Suprapubic skin (tissue), 4 donors: ENCODE data around the gene RAPH1. TPM values are rescaled to one million over a fixed set of nuclear protein-coding genes. Genes with fewer than 3 reads are reported as not detected.

ENCODE experiments used
- DNase-seq, 2 donors: peaks; one replicate each; pipeline ENCODE4 v3.0.0-alpha.2; 2019; ENCODE audit warnings: low spot score in 2 of 2
- H3K27ac ChIP-seq: fragments of 200-600 bp; sonication (generic); one replicate; pipeline ENCODE4 v1.5.1; 2019
- H3K27me3 ChIP-seq: fragments of 200-600 bp; sonication (generic); one replicate; pipeline ENCODE4 v1.5.1; 2019
- H3K36me3 ChIP-seq: fragments of 200-600 bp; sonication (generic); one replicate; pipeline ENCODE4 v1.5.1; 2019
- H3K4me1 ChIP-seq: fragments of 200-600 bp; sonication (generic); one replicate; pipeline ENCODE4 v1.5.1; 2019
- H3K4me3 ChIP-seq: fragments of 200-600 bp; sonication (generic); one replicate; pipeline ENCODE4 v1.5.1; 2019; ENCODE audit warnings: mild to moderate bottlenecking
- H3K9me3 ChIP-seq: fragments of 200-600 bp; sonication (generic); one replicate; pipeline ENCODE4 v1.5.1; 2019
- CTCF ChIP-seq, 2 donors: fragments of 200-600 bp in 1 of 2; fragments of 450-650 bp in 1 of 2; sonication (generic) in 1 of 2; IDR thresholded peaks; one replicate each; pipeline ENCODE4 v1.5.1; 2016 to 2019; ENCODE audit warnings: antibody characterized with exemption in 2 of 2, mild to moderate bottlenecking in 1 of 2, moderate library complexity in 1 of 2
- EP300 ChIP-seq: sonication (generic); formaldehyde crosslinking; IDR thresholded peaks from one replicate; pipeline ENCODE4 v1.6.1; 2017; ENCODE audit warnings: antibody characterized with exemption
- POLR2A ChIP-seq, 2 donors: fragments of 450-650 bp; IDR thresholded peaks; one replicate each; pipeline ENCODE4 v1.6.1; 2017; ENCODE audit warnings: antibody characterized with exemption in 2 of 2, mild to moderate bottlenecking in 2 of 2, moderate library complexity in 2 of 2
- POLR2AphosphoS5 ChIP-seq, 3 donors: sonication (generic); formaldehyde crosslinking; IDR thresholded peaks; one replicate each; pipeline ENCODE4 v1.6.1; 2017; ENCODE audit warnings: antibody characterized with exemption in 3 of 3
- WGBS: methylation state at CpG from one replicate; pipeline ENCODE4 v1.1.5; 2018; 5-methylcytosine and 5-hydroxymethylcytosine counted together
- total RNA-seq, 4 donors: library from RNA; depleted of rRNA; stranded (reverse); fragments of >200 nt; gene quantifications; one replicate each; pipeline ENCODE4 v1.1.0, GENCODE V29; 2016

Gene RAPH1
- total RNA-seq, 4 donors from 2014 or later: 38.3 to 58.2 (median 49.3) TPM

- Histone ChIP-seq H3K27ac (peak overlapping the region; percentile 35), H3K4me3 (no peak overlapping the region), H3K36me3 (no peaks in the 10 kb centered on the region), H3K27me3 (no peaks in the 10 kb centered on the region), H3K4me1 (peaks cover 62% of the 10 kb centered on the region), H3K9me3 (no peaks in the 10 kb centered on the region)
- WGBS: 68% methylated on average over 3 of the region's 3 CpGs
- TF ChIP-seq POLR2AphosphoS5 (IDR thresholded peaks at IDR 0.05) (no peak), EP300 (no peak), POLR2A (IDR thresholded peaks at IDR 0.05) (no peak)
- no peak for DNase-seq
These were observed 47.4 kb upstream of the RAPH1 start for GRCh38 chr2:203582468-203582867.

- 47% methylated on average over 5 of the region's 5 CpGs for WGBS
- no peaks in the 10 kb centered on the region for H3K9me3 ChIP-seq
- no peaks in the 10 kb centered on the region for H3K36me3 ChIP-seq
- peak overlapping the region; percentile 90 for H3K27ac ChIP-seq
- no peak for DNase-seq
- TF ChIP-seq POLR2A (IDR thresholded peaks at IDR 0.05) (no peak), EP300 (no peak), POLR2AphosphoS5 (IDR thresholded peaks at IDR 0.05) (no peak), CTCF (IDR thresholded peaks at IDR 0.05) (no peak)
- peaks cover 59% of the 10 kb centered on the region for H3K4me1 ChIP-seq
- H3K4me3 ChIP-seq: no peak overlapping the region
- no peaks in the 10 kb centered on the region for H3K27me3 ChIP-seq
These were observed 45.7 kb upstream of the RAPH1 start for GRCh38 chr2:203580844-203581243.

- Histone ChIP-seq H3K9me3 (no peaks in the 10 kb centered on the region), H3K27me3 (no peaks in the 10 kb centered on the region), H3K4me3 (no peak overlapping the region), H3K36me3 (no peaks in the 10 kb centered on the region), H3K27ac (peak overlapping the region; percentile 90), H3K4me1 (peaks cover 54% of the 10 kb centered on the region)
- WGBS: 74% methylated on average over 2 of the region's 2 CpGs
- TF ChIP-seq CTCF (IDR thresholded peaks at IDR 0.05) (no peak), EP300 (no peak), POLR2AphosphoS5 (IDR thresholded peaks at IDR 0.05) (no peak), POLR2A (IDR thresholded peaks at IDR 0.05) (no peak)
- no peak for DNase-seq
These were observed 44.6 kb upstream of the RAPH1 start for GRCh38 chr2:203579730-203580129.

- no peaks in the 10 kb centered on the region for H3K36me3 ChIP-seq
- no peaks in the 10 kb centered on the region for H3K27me3 ChIP-seq
- H3K9me3 ChIP-seq: no peaks in the 10 kb centered on the region
- H3K4me1 ChIP-seq: peaks cover 54% of the 10 kb centered on the region
- DNase-seq: no peak
- TF ChIP-seq POLR2A (IDR thresholded peaks at IDR 0.05) (no peak), POLR2AphosphoS5 (IDR thresholded peaks at IDR 0.05) (peak in 2 of 3 donors; percentile 87 to 89)
- WGBS: 35% methylated on average over 4 of the region's 4 CpGs
- no peak overlapping the region for H3K4me3 ChIP-seq
- peak overlapping the region; percentile 90 for H3K27ac ChIP-seq
These were observed 43.9 kb upstream of the RAPH1 start for GRCh38 chr2:203578759-203579643.

GRCh38 chr2:203574824-203575223 is 39.7 kb upstream of the RAPH1 start:
- H3K36me3 ChIP-seq: no peaks in the 10 kb centered on the region
- no peak overlapping the region for H3K27ac ChIP-seq
- H3K4me3 ChIP-seq: no peak overlapping the region
- no peaks in the 10 kb centered on the region for H3K9me3 ChIP-seq
- WGBS: 36% methylated on average over 6 of the region's 6 CpGs
- H3K27me3 ChIP-seq: no peaks in the 10 kb centered on the region
- DNase-seq: no peak
- TF ChIP-seq POLR2AphosphoS5 (IDR thresholded peaks at IDR 0.05): no peak
- TF ChIP-seq EP300: no peak
- TF ChIP-seq CTCF (IDR thresholded peaks at IDR 0.05): no peak
- TF ChIP-seq POLR2A (IDR thresholded peaks at IDR 0.05): no peak
- H3K4me1 ChIP-seq: peaks cover 22% of the 10 kb centered on the region

- Histone ChIP-seq H3K4me3 (no peak overlapping the region), H3K27ac (no peak overlapping the region), H3K9me3 (no peaks in the 10 kb centered on the region), H3K36me3 (no peaks in the 10 kb centered on the region), H3K27me3 (no peaks in the 10 kb centered on the region), H3K4me1 (peaks cover 3% of the 10 kb centered on the region)
- DNase-seq: no peak
- no peak for TF ChIP-seq CTCF (IDR thresholded peaks at IDR 0.05)
- no peak for TF ChIP-seq POLR2A (IDR thresholded peaks at IDR 0.05)
- no peak for TF ChIP-seq POLR2AphosphoS5 (IDR thresholded peaks at IDR 0.05)
- TF ChIP-seq EP300: no peak
- 98% methylated on average over 7 of the region's 7 CpGs for WGBS
These were observed 37.2 kb upstream of the RAPH1 start for GRCh38 chr2:203572316-203572715.
